22Rv1 (cell line): ENCODE results near the gene MTAP.

Experiments
- ZFX ChIP-seq: fragments of 450-650 bp; IDR thresholded peaks from 2 replicates; pipeline ENCODE4 v1.6.1; 2017; ENCODE audit warnings: antibody characterized with exemption, borderline replicate concordance
- TF ChIP-seq, protein P1 (sequence below): fragments of 450-650 bp; IDR thresholded peaks from 2 replicates; pipeline ENCODE4 v1.5.1; 2017; ENCODE audit warnings: mild to moderate bottlenecking

DNA sequence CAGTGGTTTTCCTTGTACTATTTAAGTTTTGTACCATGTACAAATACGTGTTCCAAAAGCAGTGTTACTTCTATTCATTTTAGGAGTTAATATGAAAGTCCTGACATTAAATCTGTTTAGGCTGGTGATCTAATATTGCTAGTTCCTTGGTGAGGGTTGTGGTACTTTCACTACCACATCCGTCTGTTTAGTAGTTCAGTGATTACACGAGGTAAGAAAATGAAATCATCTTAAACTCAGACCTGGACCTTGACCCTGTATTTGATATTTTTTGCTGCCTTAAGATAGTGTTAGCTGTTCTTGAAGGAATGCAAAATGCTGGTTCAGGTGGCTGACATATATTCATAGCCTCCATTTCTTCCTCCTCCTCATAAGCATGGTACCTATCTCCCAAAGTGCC, 50.3 kb downstream of the MTAP start:
- TF ChIP-seq, protein P1, sequence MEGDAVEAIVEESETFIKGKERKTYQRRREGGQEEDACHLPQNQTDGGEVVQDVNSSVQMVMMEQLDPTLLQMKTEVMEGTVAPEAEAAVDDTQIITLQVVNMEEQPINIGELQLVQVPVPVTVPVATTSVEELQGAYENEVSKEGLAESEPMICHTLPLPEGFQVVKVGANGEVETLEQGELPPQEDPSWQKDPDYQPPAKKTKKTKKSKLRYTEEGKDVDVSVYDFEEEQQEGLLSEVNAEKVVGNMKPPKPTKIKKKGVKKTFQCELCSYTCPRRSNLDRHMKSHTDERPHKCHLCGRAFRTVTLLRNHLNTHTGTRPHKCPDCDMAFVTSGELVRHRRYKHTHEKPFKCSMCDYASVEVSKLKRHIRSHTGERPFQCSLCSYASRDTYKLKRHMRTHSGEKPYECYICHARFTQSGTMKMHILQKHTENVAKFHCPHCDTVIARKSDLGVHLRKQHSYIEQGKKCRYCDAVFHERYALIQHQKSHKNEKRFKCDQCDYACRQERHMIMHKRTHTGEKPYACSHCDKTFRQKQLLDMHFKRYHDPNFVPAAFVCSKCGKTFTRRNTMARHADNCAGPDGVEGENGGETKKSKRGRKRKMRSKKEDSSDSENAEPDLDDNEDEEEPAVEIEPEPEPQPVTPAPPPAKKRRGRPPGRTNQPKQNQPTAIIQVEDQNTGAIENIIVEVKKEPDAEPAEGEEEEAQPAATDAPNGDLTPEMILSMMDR: no peak
- TF ChIP-seq ZFX: no peak
